ENCODE measurements around the gene DEDD.

Gene DEDD

DNA sequence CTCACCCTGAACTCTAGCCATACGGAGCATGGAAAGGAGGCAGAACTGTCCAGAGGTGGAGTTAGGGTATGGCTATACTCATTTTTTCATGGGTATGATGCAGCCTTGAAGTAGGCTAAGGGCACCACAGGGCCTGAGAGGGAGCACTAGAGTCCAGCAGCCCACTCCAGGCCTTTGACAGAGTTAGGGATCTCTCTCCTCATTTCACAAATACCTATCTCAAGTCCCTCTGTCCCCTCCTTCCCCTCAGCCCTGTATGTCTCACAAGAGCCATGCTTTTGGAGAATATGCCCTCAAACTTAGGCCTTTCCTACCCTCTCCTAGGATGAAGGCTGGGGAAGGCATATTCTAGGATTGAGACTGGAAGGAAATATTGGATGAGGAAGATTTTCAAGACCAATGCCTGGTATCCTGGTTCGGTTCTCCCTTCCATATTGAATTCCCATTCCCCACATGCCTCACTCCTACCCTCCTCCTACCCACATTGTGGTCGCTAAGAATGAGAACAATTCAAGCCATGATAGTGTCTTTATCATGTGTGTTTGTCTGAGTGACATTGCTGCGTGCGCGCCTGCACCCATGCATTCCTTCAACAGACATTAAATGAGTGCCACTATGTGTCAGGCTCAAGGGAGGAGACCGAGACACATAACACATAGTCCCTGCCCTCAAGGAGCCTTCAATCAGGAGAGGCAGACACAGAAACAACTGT lies 40.5 kb downstream of the DEDD start:
- no peak for DNase-seq (ENCODE audit: low read depth in 3 of 3)

DNA sequence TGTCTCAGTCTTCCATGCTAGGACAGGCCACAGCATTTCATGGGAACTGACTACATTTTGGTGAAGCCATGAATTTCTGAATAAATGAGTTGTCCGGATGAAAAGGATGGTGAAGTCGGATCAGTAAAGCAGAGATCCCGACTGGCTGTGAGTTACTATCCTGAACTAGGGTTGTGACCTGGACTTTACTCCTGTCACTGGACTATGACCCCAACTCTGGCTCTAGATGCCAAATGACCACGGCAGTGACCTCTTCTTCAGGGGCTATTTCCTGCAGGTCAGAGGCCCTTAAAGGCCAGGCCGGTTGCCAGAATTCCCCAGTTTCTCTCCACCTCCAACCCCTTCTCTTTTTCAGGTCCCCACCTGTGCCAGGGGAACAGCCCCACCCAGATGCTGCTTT lies 41.4 kb downstream of the DEDD start:
- no peak for DNase-seq (ENCODE audit: low read depth in 3 of 3)

GRCh38 chr1:161090617-161091016 lies 41.9 kb downstream of the DEDD start:
- no peak for DNase-seq (ENCODE audit: low read depth in 3 of 3)

DNA sequence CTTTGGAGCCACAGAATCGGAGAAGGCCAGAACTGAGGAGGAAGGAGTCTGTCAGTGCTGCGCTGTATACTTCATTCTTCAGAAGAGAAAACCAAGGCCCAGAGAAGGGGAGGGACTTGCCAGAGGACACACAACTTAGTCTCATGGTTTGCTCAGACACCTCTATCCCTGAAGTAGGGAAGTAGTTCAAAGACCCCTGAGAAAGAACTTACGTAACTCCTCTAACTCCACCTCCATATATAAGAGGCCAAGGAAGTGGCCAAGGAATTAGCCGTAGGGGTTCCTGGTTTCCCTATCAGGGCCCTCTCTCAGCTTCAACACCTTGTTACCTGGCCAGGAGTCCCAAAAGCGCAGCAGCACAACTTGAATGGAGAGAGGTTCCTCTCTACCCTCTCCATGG lies 42.5 kb downstream of the DEDD start:
- no peak for DNase-seq (ENCODE audit: low read depth in 3 of 3)

GRCh38 chr1:161089251-161089924 lies 43.1 kb downstream of the DEDD start, which contains the start of gene NECTIN4:
TSS of gene NECTIN4 (minus strand) at chr1:161089558. CDS start at chr1:161089296, 262 bp downstream.
- no peak for DNase-seq (ENCODE audit: low read depth in 3 of 3)

DNA sequence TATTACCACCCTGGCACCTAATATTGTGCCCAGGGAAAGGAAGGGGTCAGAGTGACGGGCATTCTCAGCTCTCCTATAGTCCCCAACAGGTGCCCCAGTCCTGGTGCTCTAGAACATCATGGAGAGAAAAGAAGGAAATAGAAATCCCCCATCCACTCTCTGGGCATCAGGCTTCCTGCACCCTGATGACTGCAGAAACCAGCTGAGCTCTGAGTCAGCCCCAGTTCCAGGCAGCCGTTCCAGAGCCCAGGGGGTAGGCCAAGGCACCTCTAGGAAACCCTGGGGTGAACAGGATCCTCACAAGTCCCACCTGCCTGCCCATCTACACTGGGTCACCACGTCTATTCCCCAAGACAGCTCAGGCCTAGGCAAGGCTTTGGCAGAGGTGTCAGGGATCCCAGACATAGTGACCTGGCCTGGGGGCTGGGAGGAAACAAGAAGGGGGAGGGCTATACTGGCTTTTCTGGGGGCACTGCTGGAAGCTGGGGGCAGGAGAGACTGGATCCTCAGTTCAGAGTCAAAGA lies 43.8 kb downstream of the DEDD start:
- no peak for DNase-seq (ENCODE audit: low read depth in 3 of 3)

DNA sequence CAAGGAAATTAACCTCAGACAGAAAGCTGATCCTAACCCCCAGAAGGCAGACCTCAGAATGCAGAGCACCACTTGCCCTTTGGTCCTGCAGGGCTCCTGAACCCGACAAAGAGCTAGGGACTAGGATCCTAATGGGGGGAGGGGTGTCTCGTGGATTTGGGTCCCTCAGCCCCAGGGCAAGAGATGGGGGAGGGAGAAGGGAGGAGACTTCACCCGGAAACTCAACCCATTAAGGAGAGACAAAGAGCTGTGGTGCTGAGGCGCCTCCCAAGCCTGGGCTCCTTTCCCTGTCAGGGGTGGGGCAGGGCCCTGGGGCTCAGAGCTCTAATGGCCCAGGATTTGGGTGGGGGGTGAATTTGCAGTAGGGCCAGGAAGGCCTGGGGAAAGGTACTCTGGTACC lies 46.0 kb downstream of the DEDD start:
- no peak for DNase-seq (ENCODE audit: low read depth in 3 of 3)

- DNase-seq (ENCODE audit: low read depth in 3 of 3): no peak
Observed at GRCh38 chr1:161085165-161085564, 47.3 kb downstream of the DEDD start.

DNA sequence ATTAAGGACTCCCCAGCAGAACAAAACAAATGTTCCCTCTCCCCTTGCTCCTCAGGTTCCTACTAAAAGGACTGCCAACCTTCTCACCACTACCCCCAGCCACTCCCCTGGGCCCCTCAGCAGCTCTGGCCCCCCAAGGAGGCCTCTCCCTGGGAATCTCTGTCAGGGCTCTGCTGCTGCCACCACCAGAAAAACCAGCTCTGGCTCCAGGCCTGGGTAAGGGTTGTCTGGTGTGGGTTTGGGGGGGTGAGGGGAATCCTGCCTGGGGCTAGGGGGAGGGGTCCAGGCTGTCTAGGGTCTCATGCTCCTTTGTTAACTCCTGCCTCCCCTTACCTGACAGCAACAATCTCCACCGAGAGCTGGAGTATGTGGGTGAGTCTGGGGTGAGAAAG lies 47.9 kb downstream of the DEDD start:
- DNase-seq (ENCODE audit: low read depth in 3 of 3): no peak

GRCh38 chr1:161083748-161084596 lies 48.5 kb downstream of the DEDD start:
- DNase-seq (ENCODE audit: low read depth in 3 of 3): no peak

GRCh38 chr1:161082996-161083747 lies 49.3 kb downstream of the DEDD start:
- DNase-seq (ENCODE audit: low read depth in 3 of 3): no peak

DNA sequence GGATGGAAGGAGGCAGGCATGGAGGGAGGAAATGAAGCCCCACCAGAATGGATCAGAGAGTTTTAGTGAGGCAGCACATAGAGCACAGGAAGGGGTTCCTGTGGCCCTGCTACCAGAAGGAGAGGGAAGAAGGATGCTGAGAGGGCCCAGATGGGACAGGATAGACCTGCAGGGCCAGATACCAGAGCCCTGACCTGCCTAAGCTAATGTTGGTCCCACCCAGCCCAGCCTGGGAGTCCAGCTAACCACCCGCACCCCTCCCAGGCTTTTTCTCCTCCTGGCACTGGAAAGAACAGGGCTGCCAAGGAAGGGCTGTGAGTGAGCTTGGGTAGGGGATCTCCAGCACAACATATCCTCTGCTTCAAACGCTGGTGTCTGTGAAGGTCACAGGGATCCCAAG lies 50.0 kb downstream of the DEDD start:
- no peak for DNase-seq (ENCODE audit: low read depth in 3 of 3)

GRCh38 chr1:161081519-161081918 lies 50.9 kb downstream of the DEDD start:
- DNase-seq (ENCODE audit: low read depth in 3 of 3): no peak

GRCh38 chr1:161080441-161081405 lies 51.7 kb downstream of the DEDD start:
- no peak for DNase-seq (ENCODE audit: low read depth in 3 of 3)

GRCh38 chr1:161079436-161080110 lies 52.9 kb downstream of the DEDD start:
- no peak for DNase-seq (ENCODE audit: low read depth in 3 of 3)

- no peak for DNase-seq (ENCODE audit: low read depth in 3 of 3)
Observed at GRCh38 chr1:161077426-161077825, 55.0 kb downstream of the DEDD start.

- DNase-seq (ENCODE audit: low read depth in 3 of 3): no peak
Observed at GRCh38 chr1:161076410-161076809, 56.1 kb downstream of the DEDD start.

GRCh38 chr1:161074676-161075368 lies 57.6 kb downstream of the DEDD start:
- DNase-seq (ENCODE audit: low read depth in 3 of 3): no peak

GRCh38 chr1:161073474-161074121 lies 58.9 kb downstream of the DEDD start:
- no peak for DNase-seq (ENCODE audit: low read depth in 3 of 3)
